HG02759 (cell line): ENCODE data around the gene VWA5B2.

Experiments used
- ATAC-seq: cut with Tn5 transposase; IDR thresholded peaks from one replicate; pipeline ENCODE4 v1.9.1; 2021; ENCODE audit warnings: mild to moderate bottlenecking, moderate library complexity; ENCODE audit not compliant: unreplicated experiment

Gene VWA5B2

GRCh38 chr3:184222521-184222920, 6.9 kb upstream of the VWA5B2 start:
- ATAC-seq: no peak

- no peak for ATAC-seq
Observed at GRCh38 chr3:184223946-184224345, 5.4 kb upstream of the VWA5B2 start.

- peak; percentile 38 for ATAC-seq
Observed at GRCh38 chr3:184227481-184227935, 1.9 kb upstream of the VWA5B2 start.

GRCh38 chr3:184228376-184229137, 828 bp upstream of the VWA5B2 start:
- ATAC-seq: no peak

- ATAC-seq: no peak
Observed at GRCh38 chr3:184230081-184230602, 757 bp downstream of the VWA5B2 start.

GRCh38 chr3:184230603-184231528, 1.5 kb downstream of the VWA5B2 start:
- ATAC-seq: no peak

- ATAC-seq: no peak
Observed at GRCh38 chr3:184231671-184232070, 2.3 kb downstream of the VWA5B2 start.

GRCh38 chr3:184233127-184233843, 3.9 kb downstream of the VWA5B2 start:
- no peak for ATAC-seq

GRCh38 chr3:184234224-184234623, 4.8 kb downstream of the VWA5B2 start:
- ATAC-seq: no peak

- no peak for ATAC-seq
Observed at GRCh38 chr3:184234671-184235380, 5.4 kb downstream of the VWA5B2 start.

GRCh38 chr3:184235381-184236032, 6.1 kb downstream of the VWA5B2 start:
- no peak for ATAC-seq

- no peak for ATAC-seq
Observed at GRCh38 chr3:184236033-184236410, 6.6 kb downstream of the VWA5B2 start.

GRCh38 chr3:184236636-184237035, 7.3 kb downstream of the VWA5B2 start:
- no peak for ATAC-seq

- ATAC-seq: no peak
Observed at GRCh38 chr3:184237211-184237610, 7.8 kb downstream of the VWA5B2 start.

GRCh38 chr3:184237807-184238206, 8.4 kb downstream of the VWA5B2 start:
- ATAC-seq: no peak

GRCh38 chr3:184238246-184238818, 8.9 kb downstream of the VWA5B2 start:
- no peak for ATAC-seq

- ATAC-seq: no peak
Observed at GRCh38 chr3:184239221-184239620, 9.8 kb downstream of the VWA5B2 start.

GRCh38 chr3:184239708-184240107, 10.3 kb downstream of the VWA5B2 start:
- ATAC-seq: no peak

GRCh38 chr3:184240384-184241140, 11.2 kb downstream of the VWA5B2 start:
- ATAC-seq: no peak
